Measurements from ENCODE around the gene CALCB.
"Not testable (repeated sequence)": the region's sequence is repeated elsewhere in the genome, so short reads cannot be mapped to it uniquely, and the experiment has no call there.

Gene CALCB

GRCh38 chr11:15073361-15074205 is at the start of gene CALCB:
CALCB (plus strand) TSS chr11:15073593; CDS start chr11:15074719, 1,126 bp downstream.
- DNase-seq = peak; percentile 17

- DNase-seq = no peak
Observed at GRCh38 chr11:15027011-15027410, 46.4 kb upstream of the CALCB start.

- no peak for DNase-seq
Observed at GRCh38 chr11:15027956-15028355, 45.4 kb upstream of the CALCB start.

GRCh38 chr11:15028379-15028778 is 45.0 kb upstream of the CALCB start:
- no peak for DNase-seq

GRCh38 chr11:15031945-15032344 is 41.4 kb upstream of the CALCB start:
- not testable (repeated sequence) for DNase-seq

GRCh38 chr11:15034687-15035267 is 38.6 kb upstream of the CALCB start:
- DNase-seq = no peak

GRCh38 chr11:15035283-15035682 is 38.1 kb upstream of the CALCB start:
- DNase-seq = peak; percentile 63

GRCh38 chr11:15038963-15039362 is 34.4 kb upstream of the CALCB start:
- DNase-seq = peak; percentile 5

- no peak for DNase-seq
Observed at GRCh38 chr11:15045209-15045608, 28.2 kb upstream of the CALCB start.

GRCh38 chr11:15045891-15046290 is 27.5 kb upstream of the CALCB start:
- no peak for DNase-seq

- not testable (repeated sequence) for DNase-seq
Observed at GRCh38 chr11:15046673-15047072, 26.7 kb upstream of the CALCB start.

- DNase-seq = no peak
Observed at GRCh38 chr11:15048616-15049015, 24.8 kb upstream of the CALCB start.

- DNase-seq = peak; percentile 5
Observed at GRCh38 chr11:15053191-15053685, 20.2 kb upstream of the CALCB start.

- no peak for DNase-seq
Observed at GRCh38 chr11:15055620-15056356, 17.6 kb upstream of the CALCB start.

GRCh38 chr11:15057329-15057728 is 16.1 kb upstream of the CALCB start:
- no peak for DNase-seq

GRCh38 chr11:15059132-15059915 is 14.1 kb upstream of the CALCB start:
- no peak for DNase-seq

GRCh38 chr11:15062599-15062998 is 10.8 kb upstream of the CALCB start:
- DNase-seq = no peak

GRCh38 chr11:15069751-15070150 is 3.6 kb upstream of the CALCB start:
- DNase-seq = not testable (repeated sequence)

- DNase-seq = no peak
Observed at GRCh38 chr11:15071556-15072255, 1.7 kb upstream of the CALCB start.

- DNase-seq = no peak
Observed at GRCh38 chr11:15072551-15073143, 746 bp upstream of the CALCB start.
